ENCODE measurements around the gene CWC27. TPM values are rescaled to one million over a fixed set of nuclear protein-coding genes. Genes with fewer than 3 reads are reported as not detected.

Gene CWC27
- total RNA-seq, 1 experiment from 2014 or later: 22.8 TPM

DNA sequence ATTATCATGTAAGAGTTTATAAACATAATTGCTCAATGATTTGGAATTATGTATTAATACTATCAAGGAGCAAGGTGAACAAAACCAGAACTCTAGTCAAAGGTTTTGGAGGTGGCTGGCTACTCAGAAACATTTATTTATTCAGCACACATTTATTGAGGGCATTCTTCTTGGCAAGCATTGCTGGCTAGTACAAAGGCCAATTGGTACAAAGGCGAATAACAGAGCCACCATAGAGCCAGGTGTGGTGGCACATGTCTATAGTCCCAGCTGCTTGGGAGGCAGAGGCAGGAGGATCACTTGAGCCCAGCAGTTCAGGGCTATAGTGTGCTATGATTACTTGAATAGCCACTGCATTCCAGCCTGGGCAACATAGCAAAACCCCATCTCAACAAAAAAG is 242.1 kb downstream of the CWC27 start:
- TF ChIP-seq CTCF (IDR thresholded peaks at IDR 0.05; ENCODE audit: unreplicated experiment): no peak
- H3K4me3 Mint-ChIP-seq (ENCODE audit: low read depth, unreplicated experiment): no peak overlapping the region
- no TSS peak for BruUV-seq (replicated peaks)
- no peaks in the 10 kb centered on the region for H3K27me3 Mint-ChIP-seq (ENCODE audit: unreplicated experiment)
- H3K9me3 Mint-ChIP-seq (ENCODE audit: low read depth, unreplicated experiment): no peaks in the 10 kb centered on the region
- no peak overlapping the region for H3K27ac Mint-ChIP-seq (ENCODE audit: unreplicated experiment)
- intact Hi-C loops (cut with micrococcal nuclease; ENCODE audit: unreplicated experiment): no loop called here
- DNase-seq: no peak
- H3K4me1 Mint-ChIP-seq (ENCODE audit: low read depth, unreplicated experiment): no peaks in the 10 kb centered on the region
- no peaks in the 10 kb centered on the region for H3K36me3 Mint-ChIP-seq (ENCODE audit: insufficient read depth, unreplicated experiment)
- CTCF ChIA-PET: no interaction called here

GRCh38 chr5:65012301-65012892 is 243.7 kb downstream of the CWC27 start:
- Mint-ChIP-seq H3K9me3 (ENCODE audit: low read depth, unreplicated experiment) (no peaks in the 10 kb centered on the region), H3K4me3 (ENCODE audit: low read depth, unreplicated experiment) (no peak overlapping the region), H3K36me3 (ENCODE audit: insufficient read depth, unreplicated experiment) (no peaks in the 10 kb centered on the region), H3K4me1 (ENCODE audit: low read depth, unreplicated experiment) (no peaks in the 10 kb centered on the region), H3K27me3 (ENCODE audit: unreplicated experiment) (no peaks in the 10 kb centered on the region), H3K27ac (ENCODE audit: unreplicated experiment) (no peak overlapping the region)
- TF ChIP-seq CTCF (IDR thresholded peaks at IDR 0.05; ENCODE audit: unreplicated experiment): no peak
- no TSS peak for BruUV-seq (replicated peaks)
- DNase-seq: no peak
- intact Hi-C loops (cut with micrococcal nuclease; ENCODE audit: unreplicated experiment): no loop called here
- CTCF ChIA-PET: no interaction called here

DNA sequence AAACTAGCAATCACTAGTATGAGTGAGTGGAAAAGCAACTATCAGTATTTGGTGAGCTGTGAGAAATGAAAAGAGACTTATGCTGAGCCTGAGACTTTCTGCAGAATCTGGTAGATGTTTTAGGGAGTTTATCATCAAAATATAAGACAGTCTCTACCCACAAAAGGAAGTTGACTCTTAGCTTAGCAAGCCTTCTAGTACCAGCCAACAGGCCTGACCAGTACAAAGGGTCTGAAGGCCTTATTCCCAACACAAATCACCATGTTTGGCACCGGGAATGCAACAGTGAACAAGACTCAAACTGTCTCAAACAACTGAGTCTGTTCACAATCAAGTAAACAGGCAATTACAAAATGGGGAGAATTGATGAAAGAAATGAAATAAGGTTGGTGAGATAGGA is 244.4 kb downstream of the CWC27 start:
- intact Hi-C loops (cut with micrococcal nuclease; ENCODE audit: unreplicated experiment): no loop called here
- Mint-ChIP-seq H3K36me3 (ENCODE audit: insufficient read depth, unreplicated experiment) (no peaks in the 10 kb centered on the region), H3K27ac (ENCODE audit: unreplicated experiment) (no peak overlapping the region), H3K4me3 (ENCODE audit: low read depth, unreplicated experiment) (no peak overlapping the region), H3K4me1 (ENCODE audit: low read depth, unreplicated experiment) (no peaks in the 10 kb centered on the region), H3K27me3 (ENCODE audit: unreplicated experiment) (no peaks in the 10 kb centered on the region), H3K9me3 (ENCODE audit: low read depth, unreplicated experiment) (no peaks in the 10 kb centered on the region)
- no peak for TF ChIP-seq CTCF (IDR thresholded peaks at IDR 0.05; ENCODE audit: unreplicated experiment)
- CTCF ChIA-PET: no interaction called here
- no TSS peak for BruUV-seq (replicated peaks)
- no peak for DNase-seq

DNA sequence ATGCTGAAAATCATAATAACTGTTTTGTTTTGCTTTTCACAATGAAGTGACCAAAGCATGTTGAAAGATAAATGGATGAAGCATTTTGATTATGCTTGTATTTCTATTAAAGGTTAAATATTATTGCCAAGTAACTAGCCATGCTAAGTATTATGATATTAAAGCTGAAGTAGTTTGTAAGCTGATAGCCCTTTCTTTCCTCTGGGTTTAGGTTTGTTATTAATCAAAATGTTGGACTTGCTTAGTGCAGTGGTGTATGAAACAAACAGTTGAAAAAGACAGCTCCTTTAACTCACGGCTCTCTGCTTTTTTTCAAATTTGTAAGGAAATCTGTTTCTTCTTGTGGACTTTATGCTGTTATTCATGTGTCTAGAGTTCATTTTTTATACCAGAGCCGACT is 246.0 kb downstream of the CWC27 start:
- BruUV-seq (replicated peaks): no TSS peak
- Mint-ChIP-seq H3K27me3 (ENCODE audit: unreplicated experiment) (no peaks in the 10 kb centered on the region), H3K27ac (ENCODE audit: unreplicated experiment) (no peak overlapping the region), H3K9me3 (ENCODE audit: low read depth, unreplicated experiment) (no peaks in the 10 kb centered on the region), H3K4me3 (ENCODE audit: low read depth, unreplicated experiment) (no peak overlapping the region), H3K4me1 (ENCODE audit: low read depth, unreplicated experiment) (no peaks in the 10 kb centered on the region), H3K36me3 (ENCODE audit: insufficient read depth, unreplicated experiment) (no peaks in the 10 kb centered on the region)
- TF ChIP-seq CTCF (IDR thresholded peaks at IDR 0.05; ENCODE audit: unreplicated experiment): no peak
- intact Hi-C loops (cut with micrococcal nuclease; ENCODE audit: unreplicated experiment): no loop called here
- CTCF ChIA-PET: no interaction called here
- DNase-seq: no peak
